NCI-H2171 (cell line): ENCODE data around the gene HNRNPF.
"Not testable (repeated sequence)": the region's sequence is repeated elsewhere in the genome, so short reads cannot be mapped to it uniquely, and the experiment has no call there.

Experiments
- DNase-seq: peaks from one replicate; lab custom pipeline; 2025; lab: John Stamatoyannopoulos, UW

Gene HNRNPF, protein sequence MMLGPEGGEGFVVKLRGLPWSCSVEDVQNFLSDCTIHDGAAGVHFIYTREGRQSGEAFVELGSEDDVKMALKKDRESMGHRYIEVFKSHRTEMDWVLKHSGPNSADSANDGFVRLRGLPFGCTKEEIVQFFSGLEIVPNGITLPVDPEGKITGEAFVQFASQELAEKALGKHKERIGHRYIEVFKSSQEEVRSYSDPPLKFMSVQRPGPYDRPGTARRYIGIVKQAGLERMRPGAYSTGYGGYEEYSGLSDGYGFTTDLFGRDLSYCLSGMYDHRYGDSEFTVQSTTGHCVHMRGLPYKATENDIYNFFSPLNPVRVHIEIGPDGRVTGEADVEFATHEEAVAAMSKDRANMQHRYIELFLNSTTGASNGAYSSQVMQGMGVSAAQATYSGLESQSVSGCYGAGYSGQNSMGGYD

DNA sequence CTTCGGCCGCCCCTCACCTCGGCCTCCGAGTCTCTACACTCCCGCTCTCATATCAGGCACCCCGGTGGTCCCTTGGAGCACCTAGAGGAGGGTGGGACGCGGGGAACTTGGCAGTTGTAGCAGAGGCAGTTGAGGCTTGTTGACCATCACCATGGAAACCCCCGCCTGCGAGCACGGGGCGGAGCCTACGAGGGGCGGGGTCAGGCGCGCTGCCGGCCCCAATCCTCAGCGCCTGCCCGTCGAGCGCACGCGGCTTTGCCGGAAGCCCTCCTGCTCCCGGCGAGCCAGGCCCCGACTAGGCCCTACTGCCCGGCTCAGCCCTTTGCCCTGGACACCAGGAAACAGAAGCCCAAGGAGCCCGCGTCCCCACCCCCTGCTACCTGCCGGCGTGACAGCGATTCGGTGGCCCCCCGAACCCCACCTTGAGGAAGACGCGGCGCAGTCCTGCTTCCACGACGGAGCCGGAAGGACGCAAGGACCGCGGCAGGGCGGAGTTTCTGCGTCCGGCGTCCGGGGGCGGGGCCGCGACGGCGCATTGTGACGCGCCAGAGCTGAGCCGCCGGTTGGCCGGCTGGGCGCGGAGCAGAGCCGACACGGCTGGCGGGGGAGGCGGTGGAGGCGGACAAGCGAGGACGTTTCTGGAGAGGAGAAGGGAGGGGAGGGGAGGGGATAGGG lies at the start of gene HNRNPF:
HNRNPF (minus strand) TSS at position 477 of the 675 bp plus-strand sequence. CDS start 21,302 bp downstream, outside the sequence.
- peak; percentile 64 for DNase-seq

DNA sequence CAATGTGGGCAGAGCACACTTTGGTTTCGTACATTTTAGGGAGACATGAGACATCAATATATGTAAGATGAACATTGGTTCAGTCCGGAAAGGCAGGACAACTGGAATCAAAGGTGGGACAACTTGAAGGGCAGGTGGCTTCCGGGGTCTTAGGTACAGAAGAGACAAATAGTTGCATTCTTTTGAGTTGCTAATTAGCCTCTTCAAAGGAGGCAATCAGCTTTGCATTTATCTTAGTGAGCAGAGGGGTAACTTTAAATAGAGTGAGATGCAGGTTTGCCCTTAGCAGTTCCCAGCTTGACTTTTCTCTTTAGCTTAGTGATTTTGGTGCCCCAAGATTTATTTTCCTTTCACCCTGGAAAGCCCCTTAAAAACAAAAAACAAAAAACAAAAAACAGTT lies 49.2 kb upstream of the HNRNPF start:
- DNase-seq = no peak

DNA sequence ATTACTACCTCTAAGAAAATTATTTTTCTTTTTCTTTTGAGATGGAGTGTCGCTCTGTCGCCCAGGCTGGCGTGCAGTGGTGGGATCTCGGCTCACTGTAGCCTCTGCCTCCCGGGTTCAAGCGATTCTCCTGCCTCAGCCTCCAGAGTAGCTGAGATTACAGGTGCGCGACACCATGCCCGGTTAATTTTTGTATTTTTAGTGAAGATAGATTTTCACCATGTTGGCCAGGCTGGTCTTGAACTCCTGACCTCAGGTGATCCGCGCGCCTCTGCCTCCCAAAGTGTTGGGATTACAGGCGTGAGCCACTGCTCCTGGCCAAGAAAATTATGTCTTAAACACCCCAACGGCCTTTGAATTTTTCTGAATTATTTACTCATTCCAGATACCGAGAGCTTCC lies 47.6 kb upstream of the HNRNPF start:
- not testable (repeated sequence) for DNase-seq

DNA sequence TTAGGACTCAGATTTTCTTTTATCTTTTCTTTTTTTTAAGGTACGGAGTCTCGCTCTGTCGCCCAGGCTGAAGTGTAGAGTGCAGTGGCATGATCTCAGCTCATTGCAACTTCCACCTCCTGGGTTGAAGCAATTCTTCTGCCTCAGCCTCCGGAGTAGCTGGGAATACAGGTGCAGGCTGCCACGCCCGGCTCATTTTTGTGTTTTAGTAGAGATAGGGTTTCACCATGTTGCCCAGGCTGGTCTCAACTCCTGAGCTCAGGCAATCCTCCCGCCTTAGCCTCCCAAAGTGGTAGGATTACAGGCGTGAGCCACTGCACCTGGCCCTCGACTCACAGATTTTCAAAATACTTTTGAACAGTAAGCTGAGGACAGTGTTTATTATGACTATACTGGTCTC lies 45.0 kb upstream of the HNRNPF start:
- DNase-seq = not testable (repeated sequence)

DNA sequence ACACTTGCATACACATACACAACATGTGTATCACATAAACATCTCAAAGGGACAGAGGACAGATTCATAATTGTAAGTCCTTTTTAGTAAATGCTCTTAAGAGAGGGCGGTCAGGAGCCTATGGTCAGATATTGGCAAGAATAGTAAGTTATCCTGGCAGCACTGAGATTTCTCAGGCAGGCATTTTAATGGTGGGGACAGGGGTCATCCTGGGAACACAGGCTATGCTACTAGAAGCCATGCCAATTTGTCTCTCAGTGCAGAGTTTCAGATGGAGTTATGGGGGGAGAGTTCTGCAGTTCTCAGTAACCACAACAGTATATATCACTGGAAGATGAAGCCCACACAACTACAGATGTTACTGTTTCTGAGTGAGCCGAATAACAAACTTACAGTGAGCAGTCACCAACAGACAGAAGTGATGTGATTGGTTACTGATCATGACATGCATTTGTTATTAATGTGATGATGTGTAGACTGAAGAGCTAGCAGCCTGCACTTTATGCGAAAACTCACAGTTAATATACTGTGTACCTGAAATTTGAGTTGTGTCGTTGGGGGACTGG lies 44.4 kb upstream of the HNRNPF start:
- no peak for DNase-seq

DNA sequence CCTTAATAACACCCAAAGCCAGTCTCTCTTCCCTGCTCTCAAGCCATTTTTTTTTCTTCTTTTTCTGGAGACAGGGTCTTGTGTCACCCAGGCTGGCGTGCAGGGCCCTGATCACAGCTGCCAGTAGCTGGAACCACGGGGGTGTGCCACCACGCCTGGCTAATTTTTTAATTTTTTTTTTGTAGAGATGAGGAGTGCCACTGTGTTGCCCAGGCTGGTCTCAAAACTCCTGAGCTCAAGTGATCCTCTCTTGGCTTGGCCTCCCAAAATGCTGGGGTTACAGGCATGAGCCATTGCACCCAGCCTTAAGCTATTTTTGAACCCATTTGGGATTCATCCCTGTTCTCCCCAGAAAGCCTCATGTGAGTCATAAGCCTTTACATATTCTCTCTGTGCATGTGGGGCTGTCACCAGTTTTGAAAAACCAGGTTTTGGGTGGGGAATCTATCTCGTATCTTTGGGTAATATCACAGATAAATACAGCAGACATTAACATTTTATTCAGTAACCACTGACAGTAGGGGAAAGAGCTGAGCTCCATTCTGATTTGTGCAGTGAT lies 43.4 kb upstream of the HNRNPF start:
- no peak for DNase-seq

DNA sequence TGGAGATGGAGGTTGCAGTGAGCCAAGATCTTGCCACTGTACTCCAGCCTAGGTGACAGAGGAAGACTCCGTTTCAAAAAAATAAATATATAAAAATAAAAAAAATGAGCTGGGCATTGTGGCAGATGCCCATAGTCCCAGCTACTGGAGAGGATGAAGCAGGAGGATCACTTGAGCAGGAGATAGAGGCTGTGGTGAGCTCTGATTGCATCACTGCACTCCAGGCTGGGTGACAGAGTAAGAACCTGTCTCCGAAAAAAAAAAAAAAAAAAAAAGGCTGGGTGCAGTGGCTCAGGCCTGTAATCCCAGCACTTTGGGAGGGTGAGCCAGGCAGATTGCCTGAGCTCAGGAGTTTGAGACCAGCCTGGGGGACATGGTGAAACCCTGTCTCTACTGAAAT lies 39.8 kb upstream of the HNRNPF start:
- no peak for DNase-seq

DNA sequence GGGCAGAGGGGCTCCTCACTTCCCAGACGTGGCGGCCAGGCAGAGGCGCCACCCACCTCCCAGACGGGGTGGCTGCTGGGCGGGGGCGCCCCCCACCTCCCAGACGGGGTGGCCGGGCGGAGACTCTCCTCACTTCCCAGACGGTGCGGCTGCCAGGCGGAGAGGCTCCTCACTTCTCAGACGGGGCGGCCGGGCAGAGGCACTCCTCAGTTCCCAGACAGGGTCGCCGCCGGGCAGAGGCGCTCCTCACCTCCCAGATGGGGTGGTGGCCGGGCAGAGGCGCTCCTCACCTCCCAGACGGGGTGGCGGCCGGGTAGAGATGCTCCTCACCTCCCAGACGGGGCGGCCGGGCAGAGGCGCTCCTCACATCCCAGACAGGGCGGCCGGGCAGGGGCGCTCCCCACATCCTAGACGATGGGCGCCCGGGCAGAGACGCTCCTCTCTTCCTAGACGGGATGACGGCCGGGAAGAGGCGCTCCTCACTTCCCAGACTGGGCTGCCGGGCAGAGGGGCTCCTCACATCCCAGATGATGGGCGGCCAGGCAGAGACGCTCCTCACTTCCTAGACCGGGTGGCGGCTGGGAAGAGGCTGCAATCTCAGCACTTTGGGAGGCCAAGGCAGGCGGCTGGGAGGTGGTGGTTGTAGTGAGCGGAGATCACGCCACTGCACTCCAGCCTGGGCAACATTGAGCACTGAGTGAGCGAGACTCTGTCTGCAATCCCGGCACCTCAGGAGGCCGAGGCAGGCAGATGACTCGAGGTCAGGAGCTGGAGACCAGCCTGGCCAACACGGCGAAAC lies 37.4 kb upstream of the HNRNPF start:
- not testable (repeated sequence) for DNase-seq

DNA sequence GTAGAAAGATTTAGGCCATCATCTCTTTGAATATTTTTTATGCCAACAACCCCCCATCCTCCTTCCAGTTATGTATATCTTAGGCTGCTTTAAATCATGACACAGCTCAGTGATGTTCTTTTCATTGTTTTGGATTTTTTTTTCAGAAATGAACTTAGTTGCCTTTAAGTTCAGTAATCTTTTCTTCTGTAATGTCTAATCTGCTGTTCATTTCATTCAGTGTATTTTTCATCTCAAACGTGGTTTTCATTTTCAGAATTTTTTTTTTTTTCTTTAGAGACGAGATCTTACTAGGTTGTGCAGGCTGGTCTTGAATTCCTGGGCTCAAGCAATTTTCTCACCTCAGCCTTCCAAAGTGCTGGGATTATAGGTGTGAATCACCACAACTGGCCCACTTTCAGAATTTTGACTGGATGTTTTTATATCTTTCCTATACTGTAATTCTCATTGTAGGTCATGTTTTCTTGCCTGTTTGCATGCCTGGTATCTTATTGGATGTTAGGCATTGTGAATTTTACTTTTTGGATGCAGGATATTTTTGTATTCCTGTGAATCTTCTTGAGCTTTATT lies 36.0 kb upstream of the HNRNPF start:
- no peak for DNase-seq

DNA sequence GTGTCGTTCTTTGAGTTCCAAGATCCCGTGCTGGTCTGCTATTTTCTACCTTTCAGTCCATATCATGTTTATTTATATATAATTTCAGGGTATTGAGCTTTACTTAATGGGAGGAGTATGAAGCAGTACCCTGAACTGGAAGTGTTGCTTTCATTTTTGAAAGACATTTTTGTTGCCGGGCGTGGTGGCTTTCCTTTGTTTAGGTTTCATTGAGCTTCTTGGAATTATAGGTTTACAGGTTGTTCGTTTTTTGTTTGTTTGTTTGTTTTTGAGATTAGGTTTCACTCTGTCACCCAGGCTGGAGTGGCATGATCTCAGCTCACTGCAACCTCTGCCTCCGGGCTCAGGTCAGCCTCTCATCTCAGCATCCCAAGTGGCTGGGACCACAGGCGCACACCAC lies 35.3 kb upstream of the HNRNPF start:
- DNase-seq = no peak

DNA sequence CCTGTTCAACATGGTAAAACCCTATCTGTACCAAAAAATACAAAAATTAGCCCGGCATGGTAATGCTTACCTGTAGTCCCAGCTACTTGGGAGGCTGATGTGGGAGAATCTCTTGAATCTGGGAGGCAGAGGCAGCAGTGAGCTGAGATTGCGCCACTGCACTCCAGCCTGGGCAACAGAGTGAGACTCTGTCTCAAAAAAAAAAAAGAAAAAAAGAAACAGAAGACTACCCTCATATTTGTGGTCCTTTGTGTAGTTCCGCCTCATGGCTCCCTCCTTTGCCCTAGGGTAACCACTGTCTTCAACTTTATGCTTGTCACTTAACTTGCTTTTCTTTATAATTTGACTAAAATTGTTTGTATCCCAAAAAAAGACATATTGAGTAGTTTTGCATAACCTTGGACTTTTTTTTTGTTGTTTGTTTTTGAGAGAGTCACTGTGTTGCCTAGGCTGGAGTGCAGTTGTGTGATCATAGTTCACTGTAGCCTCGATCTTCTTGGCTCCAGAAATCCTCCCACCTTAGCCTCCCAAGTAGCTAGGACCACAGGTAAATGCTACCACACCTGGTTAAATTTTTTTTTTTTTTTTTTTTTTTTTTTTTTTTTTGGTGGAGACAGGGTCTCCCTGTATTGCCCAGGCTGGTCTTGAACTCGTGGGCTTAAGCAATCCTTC lies 31.6 kb upstream of the HNRNPF start:
- DNase-seq = no peak

DNA sequence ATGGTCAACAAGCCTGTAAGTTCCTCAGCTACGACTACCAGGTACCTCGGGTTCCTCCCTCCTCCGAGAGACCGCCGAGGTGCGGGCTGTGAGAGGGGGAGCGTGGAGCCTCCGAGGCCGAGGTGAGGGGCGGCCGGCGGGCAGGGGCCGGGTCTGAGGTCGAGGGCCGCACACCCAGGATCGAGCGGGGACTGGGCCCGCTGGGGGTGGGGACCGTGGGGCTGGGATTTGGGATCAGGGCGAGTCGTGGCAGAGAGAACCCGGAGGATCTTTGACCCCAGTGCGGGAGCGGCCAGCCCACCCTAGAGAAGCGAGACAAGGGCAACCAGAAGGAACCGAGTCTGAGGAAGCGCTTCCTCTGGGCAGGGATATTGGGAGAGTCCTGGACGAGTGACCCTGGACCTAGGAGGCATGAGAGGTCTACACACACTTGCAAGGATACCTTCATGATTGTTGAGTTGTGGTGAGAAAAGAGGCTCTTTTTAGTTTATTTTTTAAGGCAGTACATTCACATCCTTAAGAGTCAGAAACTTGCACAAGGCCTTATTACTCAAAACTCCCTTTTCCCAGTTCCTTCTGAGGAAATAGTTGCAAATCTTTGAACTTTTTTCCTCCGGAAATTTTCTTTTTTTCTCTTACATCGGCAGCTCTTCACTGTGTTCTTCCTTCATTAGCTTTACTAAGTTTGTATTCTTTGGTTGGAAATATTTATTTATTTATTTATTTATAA lies 28.3 kb upstream of the HNRNPF start:
- DNase-seq = no peak

DNA sequence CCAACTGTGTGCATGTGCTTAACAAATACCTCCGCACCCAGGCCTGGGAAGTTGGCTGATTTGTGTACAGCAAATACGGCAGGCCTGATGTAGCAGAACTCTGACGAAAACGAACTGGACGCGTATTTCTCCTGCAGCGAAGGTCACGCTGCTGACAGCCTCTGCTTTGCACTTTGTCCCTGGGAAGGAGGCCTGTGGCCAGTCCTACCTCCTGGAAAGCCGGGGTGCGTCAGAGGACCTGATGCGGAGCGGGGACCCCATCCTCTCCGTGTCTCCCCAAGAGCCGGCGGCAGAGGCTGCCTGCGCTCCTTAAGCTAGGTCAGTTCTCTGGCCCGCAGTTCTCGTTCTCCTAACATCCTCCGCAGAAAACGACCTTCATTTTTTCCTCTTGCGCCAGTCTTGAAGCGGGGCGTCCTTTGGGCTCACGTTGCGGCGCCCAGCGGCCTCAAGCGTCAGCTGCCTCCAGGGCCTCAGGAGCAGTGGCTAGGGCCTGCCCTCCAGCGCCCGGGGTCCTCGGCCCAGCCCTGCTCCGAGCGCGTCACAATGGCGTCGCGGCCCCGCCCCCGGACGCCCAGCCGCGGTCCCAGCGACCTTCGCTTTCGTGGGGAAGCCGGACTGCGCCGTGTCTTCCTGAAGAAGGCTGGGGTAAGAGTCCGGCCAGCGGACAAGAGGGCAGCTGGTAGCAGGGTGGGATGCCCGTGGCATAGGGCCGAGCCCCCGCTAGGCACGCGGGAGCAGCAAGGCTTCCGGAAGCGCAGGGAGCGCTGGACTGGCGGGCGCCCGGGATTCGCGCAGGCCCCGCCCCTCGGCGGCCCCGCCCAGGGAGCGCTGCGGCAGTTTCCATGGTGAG lies 27.5 kb upstream of the HNRNPF start, which contains the start of gene ZNF487:
ZNF487 (plus strand) TSS at position 821 of the 850 bp plus-strand sequence. CDS start 38,703 bp downstream, outside the sequence.
- peak; percentile 4 for DNase-seq

DNA sequence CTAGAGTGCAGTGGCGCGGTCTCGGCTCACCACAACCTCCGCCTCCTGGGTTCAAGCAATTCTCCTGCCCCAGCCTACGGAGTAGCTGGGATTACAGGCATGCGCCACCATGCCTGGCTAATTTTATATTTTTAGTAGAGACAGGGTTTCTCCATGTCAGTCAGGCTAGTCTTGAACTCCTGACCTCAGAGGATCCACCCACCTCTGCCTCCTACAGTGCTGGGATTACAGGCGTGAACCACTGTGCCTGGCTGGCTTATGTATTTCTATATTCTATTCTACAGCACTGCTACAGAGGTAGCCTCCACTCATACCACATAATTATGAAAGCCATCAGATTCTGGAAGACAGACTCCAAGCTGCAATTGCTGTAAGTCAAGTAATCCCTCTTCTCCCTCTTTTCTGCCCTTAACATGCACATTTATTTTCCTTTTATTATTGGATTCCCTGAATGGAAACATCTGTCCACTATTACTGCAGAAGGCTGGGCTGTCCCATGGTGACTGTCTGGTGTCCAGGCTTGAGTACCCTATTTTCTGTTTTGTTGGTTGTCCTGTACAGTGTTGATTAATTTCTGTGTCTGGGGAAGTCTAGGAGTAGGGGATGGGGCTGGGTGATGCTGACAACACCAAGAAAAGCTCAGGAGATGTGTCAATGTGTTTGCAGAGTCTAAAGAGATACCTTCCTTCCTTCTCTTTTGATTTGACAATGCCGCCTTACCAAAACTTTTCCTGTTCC lies 22.1 kb upstream of the HNRNPF start:
- no peak for DNase-seq

DNA sequence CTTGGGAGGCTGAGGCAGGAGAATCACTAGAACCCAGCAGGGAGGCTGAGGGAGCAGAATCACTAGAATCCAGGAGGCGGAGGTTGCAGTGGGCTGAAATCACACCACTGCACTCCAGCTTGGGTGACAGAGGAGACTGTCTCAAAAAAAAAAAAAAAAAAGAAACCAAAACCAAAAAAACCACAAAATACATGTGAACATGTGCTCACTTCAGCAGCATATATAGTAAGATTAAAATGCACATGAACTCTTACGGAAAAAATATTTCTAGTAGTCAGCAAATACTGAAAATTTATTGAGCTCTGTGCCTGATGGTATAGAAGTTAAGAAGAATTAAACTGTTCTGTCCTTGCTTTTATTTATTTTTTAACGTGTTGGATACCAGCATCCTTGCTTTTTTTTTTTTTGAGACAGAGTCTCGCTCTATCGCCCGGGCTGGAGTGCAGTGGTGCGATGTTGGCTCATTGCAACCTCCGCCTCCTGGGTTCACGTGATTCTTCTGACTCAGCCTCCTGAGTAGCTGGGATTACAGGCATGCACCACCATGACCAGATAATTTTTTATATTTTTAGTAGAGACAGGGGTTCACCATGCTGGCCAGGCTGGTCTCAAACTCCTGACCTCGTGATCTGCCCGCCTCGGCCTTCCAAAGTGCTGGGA lies 18.3 kb upstream of the HNRNPF start:
- DNase-seq = no peak

DNA sequence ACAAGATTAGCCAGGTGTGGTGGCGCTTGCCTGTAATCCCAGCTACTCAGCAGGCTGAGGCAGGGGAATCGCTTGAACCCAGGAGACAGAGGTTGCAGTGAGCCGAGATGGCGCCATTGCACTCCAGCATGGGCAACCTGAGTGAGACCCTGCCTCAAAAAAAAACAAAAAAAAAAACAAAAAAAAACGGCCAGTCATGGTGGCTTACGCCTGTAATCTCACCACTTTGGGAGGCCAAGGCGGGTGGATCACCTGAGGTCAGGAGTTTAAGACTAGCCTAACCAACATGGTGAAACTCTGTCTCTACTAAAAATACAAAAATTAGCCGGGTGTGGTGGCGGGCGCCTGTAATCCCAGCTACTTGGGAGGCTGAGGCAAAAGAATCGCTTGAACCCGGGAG lies 17.5 kb upstream of the HNRNPF start:
- DNase-seq = not testable (repeated sequence)

DNA sequence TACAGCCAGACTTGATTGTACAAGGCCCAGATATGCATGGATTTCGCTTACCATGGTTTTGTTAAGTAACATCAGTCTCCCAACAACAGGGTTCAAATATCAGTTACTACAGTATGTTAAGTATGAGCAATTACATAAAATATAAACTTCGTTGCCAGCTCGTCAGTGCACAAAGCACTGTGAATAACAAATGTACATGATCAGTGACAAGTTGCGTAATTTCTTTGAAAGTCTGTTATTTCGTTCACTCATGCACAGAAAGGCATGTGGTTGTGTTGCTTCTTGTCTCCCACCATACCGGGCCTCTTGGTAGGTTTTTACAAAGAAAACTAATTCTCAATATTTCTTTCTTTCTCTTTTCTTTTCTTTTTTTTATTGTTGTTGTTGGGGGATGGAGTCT lies 15.4 kb upstream of the HNRNPF start:
- DNase-seq = no peak

DNA sequence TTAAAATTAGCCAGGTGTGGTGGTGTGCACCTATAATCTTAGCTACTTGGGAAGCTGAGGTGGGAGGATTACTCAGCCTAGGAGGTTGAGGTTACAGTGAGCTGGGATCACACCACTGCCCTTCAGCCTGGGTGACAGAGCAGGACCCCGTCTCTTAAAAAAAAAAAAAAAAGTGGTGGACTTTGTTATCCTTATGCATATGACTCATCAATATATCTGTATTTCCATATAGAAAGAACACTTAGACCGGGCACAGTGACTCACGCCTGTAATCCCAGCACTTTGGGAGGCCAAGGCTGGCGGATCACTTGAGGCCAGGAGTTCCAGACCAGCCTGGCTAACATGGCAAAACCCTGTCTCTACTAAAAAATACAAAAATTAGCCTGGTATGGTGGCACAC lies 13.0 kb upstream of the HNRNPF start:
- not testable (repeated sequence) for DNase-seq
